Measurements from ENCODE around the gene DMRT1.
A peak's percentile ranks its signal among the peaks of the same experiment; 100 is the strongest.

Gene DMRT1

DNA sequence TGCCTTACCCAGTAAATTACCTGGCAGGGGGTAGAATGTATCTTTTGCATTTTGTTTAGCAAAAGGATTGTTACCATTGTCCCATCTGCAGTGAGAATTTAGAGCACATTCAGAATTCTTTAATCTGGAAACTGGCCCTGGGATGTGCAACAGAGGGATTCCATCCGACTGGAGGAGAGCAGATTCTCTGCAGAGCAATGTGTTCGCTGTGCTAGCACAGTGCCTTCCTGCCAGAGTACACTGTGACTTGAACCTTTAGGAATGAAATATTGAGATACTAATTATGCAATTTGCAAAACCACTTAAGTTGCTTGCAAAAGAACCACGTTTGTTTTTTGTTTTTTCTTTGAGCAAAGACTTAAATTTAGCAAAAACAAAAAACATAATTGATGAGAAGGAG is 22.5 kb upstream of the DMRT1 start:
- no peak for DNase-seq (ENCODE audit: low read depth)
- TF ChIP-seq, protein P1, sequence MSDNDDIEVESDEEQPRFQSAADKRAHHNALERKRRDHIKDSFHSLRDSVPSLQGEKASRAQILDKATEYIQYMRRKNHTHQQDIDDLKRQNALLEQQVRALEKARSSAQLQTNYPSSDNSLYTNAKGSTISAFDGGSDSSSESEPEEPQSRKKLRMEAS (IDR thresholded peaks at IDR 0.05; ENCODE audit: low read depth, low read length), result no peak
- TF ChIP-seq POLR2A (IDR thresholded peaks at IDR 0.05; ENCODE audit: extremely low read depth, insufficient read length), result no peak
- no peak overlapping the region for H3K4me3 ChIP-seq (ENCODE audit: low read depth, low read length)

DNA sequence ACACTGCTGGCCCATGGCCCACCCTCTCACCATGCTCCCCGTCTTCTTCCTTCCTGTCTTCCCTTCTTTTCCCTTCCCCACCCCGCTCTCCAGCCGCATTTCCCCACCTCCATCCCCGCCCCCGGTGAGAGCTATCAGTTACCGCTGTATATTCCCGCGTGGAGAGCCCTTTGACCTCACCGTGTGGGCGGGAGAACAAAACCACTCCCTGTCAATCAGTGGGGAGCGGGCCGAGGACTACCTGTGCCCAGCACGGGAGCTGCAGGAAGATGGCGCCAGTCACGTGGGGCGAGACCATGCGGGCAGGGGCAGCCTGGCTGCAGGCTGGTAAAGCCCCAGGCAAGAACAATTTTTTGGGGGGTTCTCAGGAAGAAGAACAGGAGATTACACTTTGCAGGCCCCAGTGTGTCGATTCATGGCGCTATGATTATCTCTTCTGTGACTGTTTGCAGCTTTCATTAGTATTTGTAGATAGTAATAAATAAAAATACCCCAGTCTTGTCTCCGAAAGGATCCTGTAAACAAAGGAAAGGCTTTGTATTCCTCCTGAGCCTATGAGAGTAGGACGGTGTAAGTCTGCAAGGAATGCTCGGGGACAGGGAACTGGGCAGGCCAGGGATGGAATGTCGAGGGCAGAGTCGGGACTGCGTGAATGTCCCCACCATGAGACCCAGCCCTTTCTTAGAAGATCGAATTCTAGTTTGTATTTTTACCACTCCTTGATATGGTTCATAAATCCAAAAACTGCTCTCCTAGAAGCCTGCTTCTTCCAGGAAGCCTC is 14.8 kb upstream of the DMRT1 start:
- H3K4me3 ChIP-seq (ENCODE audit: low read depth, low read length), result no peak overlapping the region
- no peak for DNase-seq (ENCODE audit: low read depth)
- TF ChIP-seq, protein P2, sequence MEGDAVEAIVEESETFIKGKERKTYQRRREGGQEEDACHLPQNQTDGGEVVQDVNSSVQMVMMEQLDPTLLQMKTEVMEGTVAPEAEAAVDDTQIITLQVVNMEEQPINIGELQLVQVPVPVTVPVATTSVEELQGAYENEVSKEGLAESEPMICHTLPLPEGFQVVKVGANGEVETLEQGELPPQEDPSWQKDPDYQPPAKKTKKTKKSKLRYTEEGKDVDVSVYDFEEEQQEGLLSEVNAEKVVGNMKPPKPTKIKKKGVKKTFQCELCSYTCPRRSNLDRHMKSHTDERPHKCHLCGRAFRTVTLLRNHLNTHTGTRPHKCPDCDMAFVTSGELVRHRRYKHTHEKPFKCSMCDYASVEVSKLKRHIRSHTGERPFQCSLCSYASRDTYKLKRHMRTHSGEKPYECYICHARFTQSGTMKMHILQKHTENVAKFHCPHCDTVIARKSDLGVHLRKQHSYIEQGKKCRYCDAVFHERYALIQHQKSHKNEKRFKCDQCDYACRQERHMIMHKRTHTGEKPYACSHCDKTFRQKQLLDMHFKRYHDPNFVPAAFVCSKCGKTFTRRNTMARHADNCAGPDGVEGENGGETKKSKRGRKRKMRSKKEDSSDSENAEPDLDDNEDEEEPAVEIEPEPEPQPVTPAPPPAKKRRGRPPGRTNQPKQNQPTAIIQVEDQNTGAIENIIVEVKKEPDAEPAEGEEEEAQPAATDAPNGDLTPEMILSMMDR (IDR thresholded peaks at IDR 0.05; ENCODE audit: low read depth, low read length), result no peak
- TF ChIP-seq, protein P1 (IDR thresholded peaks at IDR 0.05; ENCODE audit: low read depth, low read length), result no peak
- TF ChIP-seq MYC (IDR thresholded peaks at IDR 0.05; ENCODE audit: low read depth, low read length) (no peak), POLR2A (IDR thresholded peaks at IDR 0.05; ENCODE audit: extremely low read depth, insufficient read length) (no peak)

DNA sequence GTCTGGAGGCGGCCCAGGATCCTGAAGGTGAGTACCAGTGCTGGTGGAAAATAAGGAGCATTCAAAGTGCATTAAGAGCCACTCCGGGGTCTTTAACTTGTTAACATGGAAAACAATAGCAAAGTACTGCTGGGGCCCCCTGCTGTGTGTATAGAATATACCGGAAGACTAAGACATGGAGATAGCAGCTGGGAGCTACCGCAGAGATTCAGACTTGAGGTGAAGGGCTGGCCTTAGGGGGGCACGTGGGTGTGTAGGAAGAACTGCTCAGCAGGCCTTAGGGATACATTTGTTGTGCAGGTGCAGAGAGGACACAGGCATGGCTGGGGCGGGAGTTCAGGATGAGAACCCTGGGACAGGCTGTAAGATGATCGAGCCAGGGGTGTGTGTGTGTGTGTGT is 1.2 kb upstream of the DMRT1 start:
- peak; percentile 46 for DNase-seq (ENCODE audit: low read depth)
- TF ChIP-seq MYC (IDR thresholded peaks at IDR 0.05; ENCODE audit: low read depth, low read length), result no peak
- TF ChIP-seq, protein P2 (IDR thresholded peaks at IDR 0.05; ENCODE audit: low read depth, low read length), result no peak
- no peak for TF ChIP-seq POLR2A (IDR thresholded peaks at IDR 0.05; ENCODE audit: extremely low read depth, insufficient read length)
- TF ChIP-seq, protein P1 (IDR thresholded peaks at IDR 0.05; ENCODE audit: low read depth, low read length), result no peak
- no peak overlapping the region for H3K4me3 ChIP-seq (ENCODE audit: low read depth, low read length)

DNA sequence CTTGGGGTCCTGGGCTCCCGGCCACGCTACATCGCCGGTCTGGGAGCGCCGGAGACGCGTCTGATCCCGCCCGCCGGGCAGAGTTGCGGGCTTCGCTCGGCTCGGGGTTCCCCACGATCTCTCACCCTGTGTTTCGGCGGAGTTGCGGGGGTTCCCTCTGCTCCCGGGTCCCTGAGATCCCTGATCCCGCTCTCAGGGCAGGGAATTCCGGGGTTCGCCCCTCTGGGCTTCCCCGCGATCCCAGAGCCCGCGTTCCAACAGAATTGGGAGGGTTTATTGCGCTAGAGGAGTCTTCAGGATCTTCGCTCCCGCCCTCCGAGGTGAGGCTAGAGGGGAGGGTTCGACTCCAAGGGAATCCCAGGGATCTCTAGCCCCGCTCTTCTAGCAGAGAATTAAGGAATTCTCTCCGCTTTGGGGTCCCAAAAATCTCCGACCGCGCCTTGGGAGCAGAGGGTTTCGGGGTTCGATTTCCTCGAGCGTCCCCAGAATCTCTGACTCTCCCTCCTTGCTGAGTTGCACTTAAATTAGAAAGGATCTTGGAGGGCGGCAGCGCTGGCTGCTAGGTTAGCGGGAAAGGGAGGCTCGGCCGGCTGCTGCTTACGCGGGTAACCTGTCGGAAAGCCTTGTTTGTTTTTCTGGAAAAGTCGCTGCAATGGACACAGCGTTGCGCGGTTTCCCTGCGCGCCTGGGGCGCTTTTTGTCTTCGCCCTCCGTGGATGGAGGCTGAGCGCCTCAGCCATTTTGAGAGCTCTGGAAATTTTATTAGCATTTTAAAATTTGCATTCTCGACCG is 1.3 kb downstream of the DMRT1 start:
- H3K4me3 ChIP-seq (ENCODE audit: low read depth, low read length), result no peak overlapping the region
- TF ChIP-seq, protein P1 (IDR thresholded peaks at IDR 0.05; ENCODE audit: low read depth, low read length), result no peak
- no peak for DNase-seq (ENCODE audit: low read depth)

DNA sequence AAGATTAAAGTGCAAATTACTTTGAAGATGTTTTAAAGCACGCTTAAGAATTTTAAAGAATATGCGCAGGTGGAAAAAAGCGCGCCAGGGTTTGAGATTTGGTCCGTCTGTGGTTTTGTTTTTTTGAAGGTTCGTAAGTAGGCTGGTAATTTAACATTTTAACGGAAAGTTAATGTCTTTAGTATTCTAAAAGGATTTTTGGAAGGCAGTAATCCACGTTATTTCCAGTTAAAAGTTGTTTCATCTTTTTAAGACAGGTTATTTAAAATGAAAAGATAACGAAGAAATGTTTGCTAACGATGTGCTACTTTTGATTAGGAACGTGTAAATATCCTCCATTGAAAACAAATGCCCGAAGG is 1.9 kb downstream of the DMRT1 start:
- TF ChIP-seq POLR2A (IDR thresholded peaks at IDR 0.05; ENCODE audit: extremely low read depth, insufficient read length) (no peak), MYC (IDR thresholded peaks at IDR 0.05; ENCODE audit: low read depth, low read length) (no peak)
- TF ChIP-seq, protein P1 (IDR thresholded peaks at IDR 0.05; ENCODE audit: low read depth, low read length), result no peak
- TF ChIP-seq, protein P2 (IDR thresholded peaks at IDR 0.05; ENCODE audit: low read depth, low read length), result no peak
- H3K4me3 ChIP-seq (ENCODE audit: low read depth, low read length), result no peak overlapping the region
- no peak for DNase-seq (ENCODE audit: low read depth)

DNA sequence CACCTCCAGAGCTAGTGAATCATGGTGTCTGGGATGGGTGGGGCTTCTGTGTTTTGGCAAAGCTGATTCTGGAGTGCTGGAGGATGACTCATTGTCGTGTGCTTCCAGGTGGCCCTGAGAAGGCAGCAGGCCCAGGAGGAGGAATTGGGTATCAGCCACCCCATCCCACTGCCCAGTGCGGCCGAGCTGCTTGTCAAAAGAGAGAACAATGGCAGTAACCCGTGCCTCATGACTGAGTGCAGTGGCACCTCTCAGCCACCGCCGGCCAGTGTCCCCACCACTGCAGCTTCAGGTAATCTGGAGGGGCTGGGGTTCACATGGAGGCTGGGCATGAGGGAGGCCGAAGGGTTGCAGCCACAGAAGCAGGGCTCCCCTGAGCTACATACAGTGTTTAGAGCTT is 5.4 kb downstream of the DMRT1 start:
- TF ChIP-seq, protein P1 (IDR thresholded peaks at IDR 0.05; ENCODE audit: low read depth, low read length), result no peak
- TF ChIP-seq MYC (IDR thresholded peaks at IDR 0.05; ENCODE audit: low read depth, low read length) (no peak), POLR2A (IDR thresholded peaks at IDR 0.05; ENCODE audit: extremely low read depth, insufficient read length) (no peak)
- TF ChIP-seq, protein P2 (IDR thresholded peaks at IDR 0.05; ENCODE audit: low read depth, low read length), result no peak
- no peak for DNase-seq (ENCODE audit: low read depth)

More for the DNA sequence above, 5.4 kb downstream of the DMRT1 start:
- H3K4me3 ChIP-seq (ENCODE audit: low read depth, low read length), result no peak overlapping the region
